HepG2 (cell line): Measurements from ENCODE around the gene CACNA2D3. TPM values are rescaled to one million over a fixed set of nuclear protein-coding genes. Genes with fewer than 3 reads are reported as not detected.

Source experiments
- ATAC-seq: fragments of 200-7000 bp; cut with Tn5 transposase; 3 replicates; pipeline ENCODE4 v1.9.1; 2020; ENCODE audit warnings: mild to moderate bottlenecking, moderate library complexity
- BruUV-seq: library from RNA; stranded (reverse); fragments of 400-500 nt; replicated peaks from 2 replicates; lab custom pipeline; 2021; lab: Mats Ljungman, UMichigan
- CTCF ChIA-PET: fragments of 300-600 bp; formaldehyde crosslinking; extraction: SDS; loops from one replicate; lab custom pipeline; 2021; ENCODE audit warnings: low total read pairs, inconsistent platforms, low intra/inter-chr PET ratio; lab: Yijun Ruan, JAX
- POLR2A ChIA-PET: fragments of 350-600 bp; sonication (Branson Sonifier 250); formaldehyde crosslinking; loops from one replicate; lab custom pipeline; 2020; ENCODE audit warnings: antibody characterized with exemption, inconsistent platforms; lab: Yijun Ruan, JAX
- DNase-seq: peaks from one replicate; pipeline ENCODE4 v3.0.0-alpha.2; 2015; ENCODE audit warnings: low spot score
- FAIRE-seq: peaks from 3 replicates; lab custom pipeline; 2011; peaks lifted over from hg19 to GRCh38; lab: Jason Lieb, UNC
- H2AFZ ChIP-seq: one replicate; pipeline ENCODE4 v1.6.1; 2011; ENCODE audit warnings: low read length, inconsistent platforms
- H3K27ac ChIP-seq: fragments of 300-600 bp; 3 replicates; pipeline ENCODE4 v1.8.0; 2011; ENCODE audit warnings: mixed run types, mild to moderate bottlenecking, mixed read lengths, low read length, inconsistent platforms; ENCODE audit not compliant: insufficient read depth; ENCODE audit errors: extremely low read length
- H3K27me3 ChIP-seq, 2 experiments: fragments of 200-600 bp in 1 of 2; 2 replicates in 1 of 2; 3 replicates in 1 of 2; pipeline versions ENCODE4 v1.6.0 to v1.8.0; 2011; ENCODE audit warnings: low read length in 2 of 2, mild to moderate bottlenecking in 2 of 2, moderate library complexity in 2 of 2, inconsistent platforms in 1 of 2; ENCODE audit not compliant: insufficient read depth in 2 of 2, control insufficient read depth in 1 of 2
- H3K36me3 ChIP-seq, 2 experiments: fragments of 200-600 bp in 1 of 2; replicated peaks in 1 of 2; 2 replicates in 1 of 2; 3 replicates in 1 of 2; pipeline versions ENCODE4 v1.5.1 to v1.8.0; 2011; ENCODE audit warnings: low read length in 2 of 2, inconsistent platforms in 1 of 2; ENCODE audit not compliant: insufficient read depth in 2 of 2, control insufficient read depth in 1 of 2
- H3K4me1 ChIP-seq: 2 replicates; pipeline ENCODE4 v1.5.1; 2012; ENCODE audit warnings: low read length, inconsistent platforms; ENCODE audit not compliant: insufficient read depth
- H3K4me2 ChIP-seq: 2 replicates; pipeline ENCODE4 v1.6.0; 2011; ENCODE audit warnings: low read depth, low read length, inconsistent platforms
- H3K4me3 ChIP-seq, 3 experiments: fragments of 200-600 bp in 1 of 3; sonication (generic), shearing (Covaris generic) in 1 of 3; replicated peaks in 1 of 3; 2 replicates each; pipeline ENCODE4 v1.5.1; 2011 to 2016; ENCODE audit warnings: low read length in 3 of 3, inconsistent platforms in 2 of 3, low read depth in 2 of 3, mild to moderate bottlenecking in 2 of 3, control low read depth in 1 of 3, mixed read lengths in 1 of 3; ENCODE audit not compliant: insufficient read depth in 1 of 3
- H3K79me2 ChIP-seq: one replicate; pipeline ENCODE4 v1.6.1; 2011; ENCODE audit warnings: low read length, inconsistent platforms; ENCODE audit not compliant: insufficient read depth
- H3K9ac ChIP-seq: 2 replicates; pipeline ENCODE4 v1.6.0; 2011; ENCODE audit warnings: mild to moderate bottlenecking, low read depth, low read length, inconsistent platforms; ENCODE audit not compliant: insufficient read depth
- H3K9me3 ChIP-seq: 2 replicates; pipeline ENCODE4 v1.5.1; 2012; ENCODE audit warnings: mild to moderate bottlenecking, low read length
- H4K20me1 ChIP-seq: 2 replicates; pipeline ENCODE4 v1.6.0; 2011; ENCODE audit warnings: inconsistent platforms, mild to moderate bottlenecking, low read length, moderate library complexity; ENCODE audit not compliant: insufficient read depth
- ZSCAN9 ChIP-seq: IDR thresholded peaks from 2 replicates; pipeline ENCODE4 v1.6.1; 2016; ENCODE audit warnings: borderline replicate concordance
- WGBS: methylation state at CpG from one replicate; pipeline ENCODE4 v1.1.6; 2017; ENCODE audit warnings: low lambda C conversion rate; 5-methylcytosine and 5-hydroxymethylcytosine counted together
- in situ Hi-C: cut with HindIII; loops from 2 replicates; pipeline ENCODE4 v1.10.0; 2017; ENCODE audit warnings: low pct_unique_long_range_greater_than_20kb; ENCODE audit not compliant: extremely low pct_ligation_motif_present
- intact Hi-C: fragments of 100-400 bp; cut with micrococcal nuclease; formaldehyde crosslinking; loops from one replicate; pipeline ENCODE4 v1.10.0; 2022; ENCODE audit not compliant: unreplicated experiment
- polyA plus RNA-seq, 8 experiments: library from polyadenylated mRNA; depleted of rRNA in 3 of 8; stranded (reverse) in 7 of 8; unstranded in 1 of 8; fragments of >200 nt; fragmentation: Illumina TruSeq in 4 of 8; extraction: Trizol in 4 of 8; gene quantifications; 2 replicates each; pipeline versions ENCODE4 v1.2.1 to v1.2.3, GENCODE V29; 2011 to 2016; ENCODE audit warnings: low read depth in 4 of 8, missing spikeins in 1 of 8, mixed read lengths in 1 of 8; ENCODE audit not compliant: insufficient read depth in 1 of 8
- total RNA-seq, 5 experiments: library from RNA; depleted of rRNA; stranded (reverse); fragments of >200 nt; fragmentation: Illumina TruSeq; extraction: Trizol; gene quantifications; 2 replicates each; pipeline ENCODE4 v1.2.3, GENCODE V29; 2016; ENCODE audit warnings: low read depth in 1 of 5
- TF ChIP-seq, protein P1 (sequence below): sonication (generic); formaldehyde crosslinking; IDR thresholded peaks from 2 replicates; pipeline ENCODE4 v1.4.0; 2020; ENCODE audit warnings: missing genetic modification reagents, mild to moderate bottlenecking, borderline replicate concordance
- TF ChIP-seq, protein P2 (sequence below): sonication (generic); formaldehyde crosslinking; IDR thresholded peaks from 2 replicates; pipeline ENCODE4 v1.5.1; 2020; ENCODE audit warnings: missing genetic modification reagents, mild to moderate bottlenecking, borderline replicate concordance

CACNA2D3 gene
- total and polyA plus RNA-seq, 2 of the 13 experiments (the other 11 are each of a cell fraction or from before 2014, with no cell fraction given) = not detected

DNA sequence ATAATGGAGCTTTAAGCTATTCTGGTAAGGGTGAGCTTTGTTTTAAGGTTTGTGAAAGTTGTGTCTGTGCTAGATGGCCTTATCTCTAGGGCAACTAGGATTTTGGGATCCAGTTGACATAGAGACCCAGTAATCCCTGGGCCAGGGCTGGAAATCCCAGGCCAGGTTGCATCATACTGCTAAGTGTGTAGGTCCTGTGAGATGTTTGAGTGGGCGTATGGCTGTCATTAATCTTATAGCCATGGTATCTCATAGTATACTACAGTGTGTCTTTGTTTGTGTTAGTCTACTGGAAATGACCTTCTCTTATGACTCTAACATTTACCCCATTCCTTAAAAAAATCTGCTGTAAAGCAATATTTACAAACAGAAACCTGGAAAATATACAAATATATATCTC lies 151.4 kb downstream of the CACNA2D3 start (continued):
- TF ChIP-seq, protein P1, sequence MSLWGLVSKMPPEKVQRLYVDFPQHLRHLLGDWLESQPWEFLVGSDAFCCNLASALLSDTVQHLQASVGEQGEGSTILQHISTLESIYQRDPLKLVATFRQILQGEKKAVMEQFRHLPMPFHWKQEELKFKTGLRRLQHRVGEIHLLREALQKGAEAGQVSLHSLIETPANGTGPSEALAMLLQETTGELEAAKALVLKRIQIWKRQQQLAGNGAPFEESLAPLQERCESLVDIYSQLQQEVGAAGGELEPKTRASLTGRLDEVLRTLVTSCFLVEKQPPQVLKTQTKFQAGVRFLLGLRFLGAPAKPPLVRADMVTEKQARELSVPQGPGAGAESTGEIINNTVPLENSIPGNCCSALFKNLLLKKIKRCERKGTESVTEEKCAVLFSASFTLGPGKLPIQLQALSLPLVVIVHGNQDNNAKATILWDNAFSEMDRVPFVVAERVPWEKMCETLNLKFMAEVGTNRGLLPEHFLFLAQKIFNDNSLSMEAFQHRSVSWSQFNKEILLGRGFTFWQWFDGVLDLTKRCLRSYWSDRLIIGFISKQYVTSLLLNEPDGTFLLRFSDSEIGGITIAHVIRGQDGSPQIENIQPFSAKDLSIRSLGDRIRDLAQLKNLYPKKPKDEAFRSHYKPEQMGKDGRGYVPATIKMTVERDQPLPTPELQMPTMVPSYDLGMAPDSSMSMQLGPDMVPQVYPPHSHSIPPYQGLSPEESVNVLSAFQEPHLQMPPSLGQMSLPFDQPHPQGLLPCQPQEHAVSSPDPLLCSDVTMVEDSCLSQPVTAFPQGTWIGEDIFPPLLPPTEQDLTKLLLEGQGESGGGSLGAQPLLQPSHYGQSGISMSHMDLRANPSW = no peak
- TF ChIP-seq ZSCAN9 (CRISPR knock-in tag) = no peak

DNA sequence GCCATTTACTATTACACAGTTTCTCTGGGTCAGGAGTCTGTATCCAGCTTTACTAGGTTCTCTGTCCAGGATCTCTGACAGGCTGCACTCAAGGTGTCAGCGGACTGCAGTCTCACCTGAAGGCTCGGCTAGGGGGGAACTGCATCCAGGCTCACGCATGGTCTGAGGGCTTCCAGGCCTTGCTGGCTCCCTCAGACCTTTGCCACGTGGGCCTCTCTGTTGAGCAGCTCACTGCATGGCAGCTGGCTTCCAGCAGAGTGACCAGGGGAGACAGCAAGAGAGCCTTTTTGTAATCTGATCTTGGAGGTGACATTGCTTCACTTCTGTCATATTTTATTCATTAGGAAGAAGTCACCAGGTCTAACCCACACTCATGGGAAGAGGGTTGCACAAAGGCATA lies 152.3 kb downstream of the CACNA2D3 start:
- H3K27ac ChIP-seq = no peak overlapping the region
- WGBS = 17% methylated on average over 3 of the region's 4 CpGs
- no peaks in the 10 kb centered on the region for H3K4me1 ChIP-seq
- H3K36me3 ChIP-seq = no peaks in the 10 kb centered on the region
- no peak overlapping the region for H3K4me3 ChIP-seq
- no peak for DNase-seq
- in situ Hi-C loops (no loop called here), intact Hi-C loops (no loop called here)
- no peak overlapping the region for H3K4me2 ChIP-seq
- no peaks in the 10 kb centered on the region for H4K20me1 ChIP-seq
- H3K9me3 ChIP-seq = no peaks in the 10 kb centered on the region
- no peaks in the 10 kb centered on the region for H3K79me2 ChIP-seq
- peaks cover 0 to 5% of the 10 kb centered on the region in 2 experiments; a peak in 2 of 5 replicates for H3K27me3 ChIP-seq
- H2AFZ ChIP-seq = no peak overlapping the region
- TF ChIP-seq, protein P2, sequence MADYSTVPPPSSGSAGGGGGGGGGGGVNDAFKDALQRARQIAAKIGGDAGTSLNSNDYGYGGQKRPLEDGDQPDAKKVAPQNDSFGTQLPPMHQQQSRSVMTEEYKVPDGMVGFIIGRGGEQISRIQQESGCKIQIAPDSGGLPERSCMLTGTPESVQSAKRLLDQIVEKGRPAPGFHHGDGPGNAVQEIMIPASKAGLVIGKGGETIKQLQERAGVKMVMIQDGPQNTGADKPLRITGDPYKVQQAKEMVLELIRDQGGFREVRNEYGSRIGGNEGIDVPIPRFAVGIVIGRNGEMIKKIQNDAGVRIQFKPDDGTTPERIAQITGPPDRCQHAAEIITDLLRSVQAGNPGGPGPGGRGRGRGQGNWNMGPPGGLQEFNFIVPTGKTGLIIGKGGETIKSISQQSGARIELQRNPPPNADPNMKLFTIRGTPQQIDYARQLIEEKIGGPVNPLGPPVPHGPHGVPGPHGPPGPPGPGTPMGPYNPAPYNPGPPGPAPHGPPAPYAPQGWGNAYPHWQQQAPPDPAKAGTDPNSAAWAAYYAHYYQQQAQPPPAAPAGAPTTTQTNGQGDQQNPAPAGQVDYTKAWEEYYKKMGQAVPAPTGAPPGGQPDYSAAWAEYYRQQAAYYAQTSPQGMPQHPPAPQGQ (CRISPR knock-in tag) = no peak
- ChIA-PET CTCF (no interaction called here), POLR2A (no interaction called here)
- no peak for FAIRE-seq
- no peak overlapping the region for H3K9ac ChIP-seq
- no TSS peak for BruUV-seq
- ATAC-seq = no peak
